ENCODE measurements around the gene TRANK1.

GRCh38 chr3:36832406-36832805 is 112.4 kb downstream of the TRANK1 start:
- TF ChIP-seq CTCF (IDR thresholded peaks at IDR 0.05) (no peak), POLR2A (IDR thresholded peaks at IDR 0.05) (no peak)
